Ascending aorta (tissue), 2 donors: Measurements from ENCODE around the gene KRTAP15-1. TPM values are rescaled to one million over a fixed set of nuclear protein-coding genes. Genes with fewer than 3 reads are reported as not detected.
A peak's percentile ranks its signal among the peaks of the same experiment; 100 is the strongest.

Experiments
- DNase-seq, 2 donors: peaks; one replicate each; pipeline ENCODE4 v3.0.0-alpha.2; 2019; ENCODE audit warnings: low spot score in 2 of 2
- H3K27ac ChIP-seq, 2 donors: fragments of 200-600 bp; sonication (generic); one replicate each; pipeline ENCODE4 v1.5.1; 2016 to 2017; ENCODE audit warnings: mild to moderate bottlenecking in 1 of 2
- H3K27me3 ChIP-seq: fragments of 200-600 bp; sonication (generic); one replicate; pipeline ENCODE4 v1.5.1; 2017
- H3K36me3 ChIP-seq, 2 donors: fragments of 200-600 bp; sonication (generic); one replicate each; pipeline ENCODE4 v1.5.1; 2016
- H3K4me1 ChIP-seq, 2 donors: fragments of 200-600 bp; sonication (generic); one replicate each; pipeline ENCODE4 v1.5.1; 2016 to 2017; ENCODE audit warnings: mild to moderate bottlenecking in 1 of 2
- H3K4me3 ChIP-seq, 2 donors: fragments of 200-600 bp; sonication (generic); one replicate each; pipeline ENCODE4 v1.5.1; 2016 to 2017; ENCODE audit warnings: mild to moderate bottlenecking in 1 of 2
- H3K9me3 ChIP-seq, 2 donors: fragments of 200-600 bp; sonication (generic); one replicate each; pipeline ENCODE4 v1.5.1; 2016
- CTCF ChIP-seq, 3 experiments: fragments of 200-600 bp in 2 of 3; fragments of 450-650 bp in 1 of 3; sonication (generic) in 2 of 3; IDR thresholded peaks; one replicate each; pipeline ENCODE4 v1.5.1; 2016 to 2019; ENCODE audit warnings: antibody characterized with exemption in 3 of 3, mild to moderate bottlenecking in 1 of 3, moderate library complexity in 1 of 3
- intact Hi-C: fragments of 100-400 bp; cut with DNase I; formaldehyde crosslinking; loops from one replicate; pipeline ENCODE4 v1.15.1; 2023
- total RNA-seq: library from RNA; depleted of rRNA; stranded (reverse); fragments of >200 nt; gene quantifications from one replicate; pipeline ENCODE4 v1.1.0, GENCODE V29; 2016

Gene KRTAP15-1, protein sequence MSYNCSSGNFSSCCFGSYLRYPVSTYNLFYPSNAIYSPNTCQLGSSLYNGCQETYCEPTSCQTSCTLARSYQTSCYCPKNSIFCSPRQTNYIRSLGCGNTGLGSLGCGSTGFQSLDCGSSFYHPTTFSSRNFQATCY
- not detected for total RNA-seq

- H3K4me1 ChIP-seq: no peaks in the 10 kb centered on the region
- no peak within 1 kb of the TSS for H3K4me3 ChIP-seq
- no peaks in the 10 kb centered on the region for H3K27me3 ChIP-seq
- DNase-seq: no peak
- H3K9me3 ChIP-seq: no peaks in the 10 kb centered on the region
- H3K27ac ChIP-seq: no peak within 1 kb of the TSS
- intact Hi-C loops: no loop called here
- no peaks in the 10 kb centered on the region for H3K36me3 ChIP-seq
- TF ChIP-seq CTCF (IDR thresholded peaks at IDR 0.05): no peak
Measured at GRCh38 chr21:30439975-30440374, at the start of gene KRTAP15-1. TSS of gene KRTAP15-1 (plus strand) at chr21:30440275. CDS start at chr21:30440328, 53 bp downstream.

- H3K27ac ChIP-seq: no peak overlapping the region
- H3K27me3 ChIP-seq: no peaks in the 10 kb centered on the region
- no peaks in the 10 kb centered on the region for H3K9me3 ChIP-seq
- H3K4me1 ChIP-seq: no peaks in the 10 kb centered on the region
- H3K36me3 ChIP-seq: no peaks in the 10 kb centered on the region
- no peak overlapping the region for H3K4me3 ChIP-seq
- no peak for TF ChIP-seq CTCF (IDR thresholded peaks at IDR 0.05)
- no peak for DNase-seq
- intact Hi-C loops: no loop called here
Measured at GRCh38 chr21:30391492-30392025, 48.5 kb upstream of the KRTAP15-1 start.

GRCh38 chr21:30395731-30396130 lies 44.3 kb upstream of the KRTAP15-1 start, which contains the start of gene KRTAP13-1:
TSS of gene KRTAP13-1 (plus strand) at chr21:30396031. CDS start at chr21:30396087, 56 bp downstream.
- no peaks in the 10 kb centered on the region for H3K36me3 ChIP-seq
- intact Hi-C loops: no loop called here
- no peak within 1 kb of the TSS for H3K27ac ChIP-seq
- no peaks in the 10 kb centered on the region for H3K27me3 ChIP-seq
- no peaks in the 10 kb centered on the region for H3K4me1 ChIP-seq
- H3K4me3 ChIP-seq: no peak within 1 kb of the TSS
- no peak for TF ChIP-seq CTCF (IDR thresholded peaks at IDR 0.05)
- DNase-seq: no peak
- H3K9me3 ChIP-seq: no peaks in the 10 kb centered on the region

- no peaks in the 10 kb centered on the region for H3K4me1 ChIP-seq
- H3K36me3 ChIP-seq: no peaks in the 10 kb centered on the region
- H3K27ac ChIP-seq: no peak overlapping the region
- no peak overlapping the region for H3K4me3 ChIP-seq
- intact Hi-C loops: no loop called here
- H3K9me3 ChIP-seq: no peaks in the 10 kb centered on the region
- peak in 1 of 3 experiments; percentile 18 for TF ChIP-seq CTCF (IDR thresholded peaks at IDR 0.05)
- DNase-seq: no peak
- H3K27me3 ChIP-seq: no peaks in the 10 kb centered on the region
Measured at GRCh38 chr21:30408782-30409494, 31.1 kb upstream of the KRTAP15-1 start.

DNA sequence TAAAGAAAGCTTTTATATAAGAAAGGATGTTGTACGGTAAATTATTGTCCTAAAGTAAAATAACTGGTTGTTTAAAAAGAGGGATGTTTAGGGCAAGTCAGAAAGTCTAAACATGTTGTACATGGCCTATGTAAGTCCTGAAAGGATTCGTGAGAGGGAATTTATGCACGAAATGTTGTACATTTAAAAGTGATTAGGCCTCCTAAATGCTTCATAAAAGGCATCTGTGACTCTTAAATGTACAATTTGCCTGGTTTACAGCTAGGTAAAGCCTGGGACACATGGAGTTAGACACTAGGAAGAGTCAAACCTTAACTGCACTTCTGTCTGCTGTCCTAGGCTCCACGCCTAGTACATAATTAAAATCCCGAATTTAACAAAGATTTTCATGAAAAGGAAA lies 24.1 kb upstream of the KRTAP15-1 start:
- no peak for TF ChIP-seq CTCF (IDR thresholded peaks at IDR 0.05)
- H3K36me3 ChIP-seq: no peaks in the 10 kb centered on the region
- H3K27ac ChIP-seq: no peak overlapping the region
- intact Hi-C loops: no loop called here
- no peak for DNase-seq
- no peaks in the 10 kb centered on the region for H3K9me3 ChIP-seq
- no peak overlapping the region for H3K4me3 ChIP-seq
- H3K27me3 ChIP-seq: no peaks in the 10 kb centered on the region
- H3K4me1 ChIP-seq: no peaks in the 10 kb centered on the region
